ENCODE data around the gene PDLIM5.
A peak's percentile ranks its signal among the peaks of the same experiment; 100 is the strongest.

Gene PDLIM5

GRCh38 chr4:94441838-94442237 is 9.9 kb upstream of the PDLIM5 start:
- H3K4me3 ChIP-seq (ENCODE audit: low read depth, low read length), result no peak overlapping the region
- no peak for TF ChIP-seq CTCF (IDR thresholded peaks at IDR 0.05; ENCODE audit: low read depth, low read length)

- no peak for TF ChIP-seq CTCF (IDR thresholded peaks at IDR 0.05; ENCODE audit: low read depth, low read length)
- no peak overlapping the region for H3K4me3 ChIP-seq (ENCODE audit: low read depth, low read length)
Measured at GRCh38 chr4:94442251-94442650, 9.5 kb upstream of the PDLIM5 start.

GRCh38 chr4:94446386-94446785 is 5.4 kb upstream of the PDLIM5 start:
- TF ChIP-seq CTCF (IDR thresholded peaks at IDR 0.05; ENCODE audit: low read depth, low read length), result no peak

DNA sequence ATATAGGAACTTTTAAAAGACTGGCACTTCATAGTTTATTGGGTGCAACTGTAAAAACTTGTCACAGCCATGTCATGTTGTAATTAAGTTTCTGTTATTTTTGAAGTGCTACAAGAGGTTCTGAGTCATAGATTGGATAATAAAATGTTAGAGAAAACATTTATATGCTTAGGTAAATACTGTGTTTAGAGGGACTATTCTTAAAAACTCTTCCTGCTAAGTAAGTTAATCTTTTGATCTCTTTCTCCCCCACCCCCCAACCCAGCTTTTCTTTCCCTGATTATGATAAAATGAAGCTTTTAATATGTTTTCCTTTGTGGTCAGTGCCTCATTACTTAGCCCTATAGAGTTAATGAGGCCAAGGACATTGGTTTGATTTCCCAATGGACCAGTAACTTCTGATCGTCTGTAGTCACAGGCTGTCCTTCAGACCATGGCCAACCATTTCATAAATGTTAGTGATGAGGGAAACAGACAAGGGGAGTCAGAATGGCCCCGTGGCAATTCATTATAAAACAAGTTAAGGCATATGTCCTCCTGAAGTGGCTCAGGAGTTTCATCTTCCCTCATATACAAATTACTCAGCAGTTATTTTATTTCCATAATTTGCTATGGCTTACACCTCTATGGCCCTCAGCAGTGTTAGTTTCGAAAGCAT is 3.9 kb upstream of the PDLIM5 start:
- TF ChIP-seq CTCF (IDR thresholded peaks at IDR 0.05; ENCODE audit: low read depth, low read length), result no peak
- H3K4me3 ChIP-seq (ENCODE audit: low read depth, low read length), result no peak overlapping the region

More at GRCh38 chr4:94446386-94446785, 5.4 kb upstream of the PDLIM5 start:
- H3K4me3 ChIP-seq (ENCODE audit: low read depth, low read length), result no peak overlapping the region

DNA sequence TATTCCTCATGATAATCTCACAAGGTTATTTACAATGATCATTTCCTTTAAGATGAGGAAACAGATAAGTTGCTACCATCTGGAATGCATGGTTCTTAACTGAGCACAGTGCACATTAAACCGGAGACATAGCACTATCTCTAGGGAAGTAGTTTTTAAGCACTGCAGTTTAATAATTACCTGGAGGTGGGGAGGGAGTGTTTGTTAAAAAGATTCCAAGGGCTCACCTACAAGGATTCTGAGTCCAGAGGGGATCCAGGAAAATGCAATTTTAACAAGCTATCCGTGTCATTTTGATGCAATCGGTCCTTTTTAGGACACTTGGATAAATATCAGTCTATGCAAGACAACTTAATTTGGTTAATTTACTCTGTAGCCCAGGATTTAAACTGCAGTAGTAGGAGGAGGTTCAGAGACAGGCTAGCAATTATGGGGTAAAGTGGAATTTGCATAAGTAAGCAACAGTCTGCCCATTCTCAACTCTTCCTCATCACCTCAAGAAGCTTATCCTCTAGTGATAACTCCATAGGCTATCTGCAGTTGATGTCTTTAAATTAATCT is 2.8 kb upstream of the PDLIM5 start:
- TF ChIP-seq CTCF (IDR thresholded peaks at IDR 0.05; ENCODE audit: low read depth, low read length), result no peak
- H3K4me3 ChIP-seq (ENCODE audit: low read depth, low read length), result no peak overlapping the region

DNA sequence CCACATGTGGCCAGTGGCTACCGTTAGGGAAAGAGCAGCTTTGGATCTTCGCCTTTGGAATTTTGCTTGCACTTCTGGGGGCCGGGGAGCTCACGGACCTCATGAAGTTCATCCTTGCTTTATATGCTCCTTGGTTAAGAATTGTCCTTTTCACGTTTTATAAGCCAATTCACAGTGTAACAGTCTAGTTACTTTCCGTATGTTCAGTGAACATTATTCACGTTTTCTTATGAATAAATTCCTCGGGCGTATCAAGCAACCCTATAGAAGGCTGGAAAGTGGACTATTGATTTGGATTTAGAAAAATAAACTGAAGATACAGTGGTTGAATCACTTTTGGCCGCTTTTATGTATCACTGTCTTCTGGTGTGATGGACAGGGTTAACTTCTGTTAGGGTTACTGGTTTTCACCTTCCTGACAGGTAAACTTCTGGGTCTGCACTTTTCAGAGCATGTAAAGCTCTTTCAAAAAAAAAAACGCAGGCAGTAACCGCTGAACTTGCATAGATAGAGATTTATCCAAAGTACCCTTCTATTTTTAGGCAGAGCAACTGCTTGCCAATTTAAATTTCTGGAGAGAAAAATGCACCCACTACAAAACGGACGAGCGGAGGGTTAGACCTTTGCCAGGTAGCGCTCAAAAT is 569 bp upstream of the PDLIM5 start:
- H3K4me3 ChIP-seq (ENCODE audit: low read depth, low read length), result peak overlapping the region; percentile 90
- no peak for TF ChIP-seq CTCF (IDR thresholded peaks at IDR 0.05; ENCODE audit: low read depth, low read length)

All from WI38 (cell line).